ENCODE measurements around the gene BOC.

DNA sequence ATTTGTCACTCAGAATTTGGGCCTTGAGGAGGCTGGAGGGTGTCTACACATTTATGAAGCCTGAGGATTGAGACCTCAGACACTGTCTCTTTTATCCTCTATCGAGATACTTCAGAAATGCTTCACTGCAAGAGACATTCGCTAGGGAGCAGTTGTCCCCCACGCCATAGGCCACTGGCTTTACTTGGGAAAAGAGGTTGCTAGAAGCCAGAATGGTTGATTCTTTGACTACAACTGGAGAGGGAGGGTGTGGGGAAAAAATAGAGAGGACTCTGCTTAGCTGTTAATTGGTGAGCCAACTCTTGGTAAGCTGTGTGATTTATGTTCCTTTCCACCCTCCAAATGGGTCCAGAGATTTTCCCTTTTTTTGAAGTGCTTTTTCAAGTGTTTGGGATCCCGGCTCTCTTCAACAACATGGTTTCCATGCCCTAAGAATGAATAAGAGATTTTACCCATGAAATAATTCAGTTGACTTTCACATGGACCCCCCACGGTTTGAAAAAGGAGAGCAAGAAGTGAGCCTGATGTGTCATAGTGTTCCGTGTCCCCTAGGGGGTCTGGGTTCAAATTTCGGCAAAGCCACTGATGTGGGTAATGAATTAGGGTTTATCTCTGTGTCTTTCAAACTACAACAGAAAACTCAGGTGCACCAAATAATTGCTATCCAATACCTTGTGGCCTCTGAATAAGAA, 2.7 kb downstream of the BOC start:
- no peak for TF ChIP-seq CREB1 (IDR thresholded peaks at IDR 0.05; ENCODE audit: low read depth)
- TF ChIP-seq, protein P1, sequence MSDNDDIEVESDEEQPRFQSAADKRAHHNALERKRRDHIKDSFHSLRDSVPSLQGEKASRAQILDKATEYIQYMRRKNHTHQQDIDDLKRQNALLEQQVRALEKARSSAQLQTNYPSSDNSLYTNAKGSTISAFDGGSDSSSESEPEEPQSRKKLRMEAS (IDR thresholded peaks at IDR 0.05) = no peak
- no peak for TF ChIP-seq TAF1 (IDR thresholded peaks at IDR 0.05; ENCODE audit: low read depth)
- TF ChIP-seq, protein P2, sequence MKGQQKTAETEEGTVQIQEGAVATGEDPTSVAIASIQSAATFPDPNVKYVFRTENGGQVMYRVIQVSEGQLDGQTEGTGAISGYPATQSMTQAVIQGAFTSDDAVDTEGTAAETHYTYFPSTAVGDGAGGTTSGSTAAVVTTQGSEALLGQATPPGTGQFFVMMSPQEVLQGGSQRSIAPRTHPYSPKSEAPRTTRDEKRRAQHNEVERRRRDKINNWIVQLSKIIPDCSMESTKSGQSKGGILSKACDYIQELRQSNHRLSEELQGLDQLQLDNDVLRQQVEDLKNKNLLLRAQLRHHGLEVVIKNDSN (IDR thresholded peaks at IDR 0.05) = no peak
- no peak for TF ChIP-seq YY1 (IDR thresholded peaks at IDR 0.05; ENCODE audit: low read depth)
